ENCODE results near the gene MYO5B. TPM values are rescaled to one million over a fixed set of nuclear protein-coding genes. Genes with fewer than 3 reads are reported as not detected.
A peak's percentile ranks its signal among the peaks of the same experiment; 100 is the strongest.

Gene MYO5B
- total RNA-seq, 1 donor from 2014 or later, result 39.1 TPM

GRCh38 chr18:50014606-50015005 lies 180.3 kb downstream of the MYO5B start:
- Mint-ChIP-seq H3K4me1 (ENCODE audit: low read depth) (no peaks in the 10 kb centered on the region), H3K27me3 (no peaks in the 10 kb centered on the region), H3K36me3 (ENCODE audit: insufficient read depth) (no peaks in the 10 kb centered on the region), H3K27ac (no peak overlapping the region), H3K9me3 (ENCODE audit: low read depth) (no peaks in the 10 kb centered on the region), H3K4me3 (ENCODE audit: low read depth) (no peak overlapping the region)
- TF ChIP-seq, protein P1, sequence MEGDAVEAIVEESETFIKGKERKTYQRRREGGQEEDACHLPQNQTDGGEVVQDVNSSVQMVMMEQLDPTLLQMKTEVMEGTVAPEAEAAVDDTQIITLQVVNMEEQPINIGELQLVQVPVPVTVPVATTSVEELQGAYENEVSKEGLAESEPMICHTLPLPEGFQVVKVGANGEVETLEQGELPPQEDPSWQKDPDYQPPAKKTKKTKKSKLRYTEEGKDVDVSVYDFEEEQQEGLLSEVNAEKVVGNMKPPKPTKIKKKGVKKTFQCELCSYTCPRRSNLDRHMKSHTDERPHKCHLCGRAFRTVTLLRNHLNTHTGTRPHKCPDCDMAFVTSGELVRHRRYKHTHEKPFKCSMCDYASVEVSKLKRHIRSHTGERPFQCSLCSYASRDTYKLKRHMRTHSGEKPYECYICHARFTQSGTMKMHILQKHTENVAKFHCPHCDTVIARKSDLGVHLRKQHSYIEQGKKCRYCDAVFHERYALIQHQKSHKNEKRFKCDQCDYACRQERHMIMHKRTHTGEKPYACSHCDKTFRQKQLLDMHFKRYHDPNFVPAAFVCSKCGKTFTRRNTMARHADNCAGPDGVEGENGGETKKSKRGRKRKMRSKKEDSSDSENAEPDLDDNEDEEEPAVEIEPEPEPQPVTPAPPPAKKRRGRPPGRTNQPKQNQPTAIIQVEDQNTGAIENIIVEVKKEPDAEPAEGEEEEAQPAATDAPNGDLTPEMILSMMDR (IDR thresholded peaks at IDR 0.05; ENCODE audit: unreplicated experiment), result no peak
- DNase-seq (ENCODE audit: low spot score, unreplicated experiment), result no peak

- Mint-ChIP-seq H3K27me3 (no peaks in the 10 kb centered on the region), H3K9me3 (ENCODE audit: low read depth) (no peaks in the 10 kb centered on the region), H3K4me3 (ENCODE audit: low read depth) (no peak overlapping the region), H3K4me1 (ENCODE audit: low read depth) (no peaks in the 10 kb centered on the region), H3K36me3 (ENCODE audit: insufficient read depth) (no peaks in the 10 kb centered on the region), H3K27ac (no peak overlapping the region)
- TF ChIP-seq, protein P1 (IDR thresholded peaks at IDR 0.05; ENCODE audit: unreplicated experiment), result no peak
- no peak for DNase-seq (ENCODE audit: low spot score, unreplicated experiment)
Observed at GRCh38 chr18:50013363-50014138, 181.4 kb downstream of the MYO5B start.

DNA sequence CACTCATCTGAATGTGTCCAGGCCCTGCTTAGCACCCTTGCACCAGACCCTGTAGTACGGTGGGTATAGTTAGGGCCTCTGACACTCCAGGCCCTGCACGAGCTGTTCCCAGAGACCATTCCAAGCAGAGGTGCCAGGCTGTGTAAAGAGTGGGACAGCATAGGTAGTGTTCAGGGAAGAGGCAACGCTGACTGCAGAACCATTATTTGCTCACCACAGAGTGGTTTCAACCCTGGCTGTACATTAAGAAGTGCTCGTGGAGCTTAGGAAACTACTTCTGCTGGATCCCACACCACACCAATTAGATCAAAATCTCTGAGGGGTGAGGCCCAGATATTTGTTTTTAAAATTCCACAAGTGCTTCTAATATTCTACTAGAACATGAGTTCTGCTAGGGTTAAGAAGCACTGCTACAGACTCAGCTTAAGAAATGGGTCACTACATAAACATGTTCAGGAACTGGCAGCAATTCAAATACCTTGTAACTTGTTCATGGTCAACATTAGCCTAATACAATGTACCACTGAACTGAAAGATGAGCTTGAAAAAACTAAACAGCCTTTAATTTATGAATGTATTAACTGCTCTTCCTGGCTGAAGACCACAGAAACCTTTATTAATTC lies 183.0 kb downstream of the MYO5B start:
- no peak for DNase-seq (ENCODE audit: low spot score, unreplicated experiment)
- no peaks in the 10 kb centered on the region for H3K9me3 Mint-ChIP-seq (ENCODE audit: low read depth)
- H3K27ac Mint-ChIP-seq, result no peak overlapping the region
- H3K27me3 Mint-ChIP-seq, result no peaks in the 10 kb centered on the region
- no peaks in the 10 kb centered on the region for H3K4me1 Mint-ChIP-seq (ENCODE audit: low read depth)
- TF ChIP-seq, protein P1 (IDR thresholded peaks at IDR 0.05; ENCODE audit: unreplicated experiment), result no peak
- no peak overlapping the region for H3K4me3 Mint-ChIP-seq (ENCODE audit: low read depth)
- no peaks in the 10 kb centered on the region for H3K36me3 Mint-ChIP-seq (ENCODE audit: insufficient read depth)

- Mint-ChIP-seq H3K4me3 (ENCODE audit: low read depth) (no peak overlapping the region), H3K27me3 (no peaks in the 10 kb centered on the region), H3K27ac (no peak overlapping the region), H3K9me3 (ENCODE audit: low read depth) (no peaks in the 10 kb centered on the region), H3K4me1 (ENCODE audit: low read depth) (no peaks in the 10 kb centered on the region), H3K36me3 (ENCODE audit: insufficient read depth) (no peaks in the 10 kb centered on the region)
- TF ChIP-seq, protein P1 (IDR thresholded peaks at IDR 0.05; ENCODE audit: unreplicated experiment), result peak; percentile 65
- peak; percentile 16 for DNase-seq (ENCODE audit: low spot score, unreplicated experiment)
Observed at GRCh38 chr18:50009773-50010335, 185.1 kb downstream of the MYO5B start.

- no peak for DNase-seq (ENCODE audit: low spot score, unreplicated experiment)
- H3K36me3 Mint-ChIP-seq (ENCODE audit: insufficient read depth), result no peaks in the 10 kb centered on the region
- no peak overlapping the region for H3K27ac Mint-ChIP-seq
- TF ChIP-seq, protein P1 (IDR thresholded peaks at IDR 0.05; ENCODE audit: unreplicated experiment), result no peak
- no peaks in the 10 kb centered on the region for H3K27me3 Mint-ChIP-seq
- H3K9me3 Mint-ChIP-seq (ENCODE audit: low read depth), result no peaks in the 10 kb centered on the region
- no peak overlapping the region for H3K4me3 Mint-ChIP-seq (ENCODE audit: low read depth)
- H3K4me1 Mint-ChIP-seq (ENCODE audit: low read depth), result peaks cover 2% of the 10 kb centered on the region
Observed at GRCh38 chr18:50008306-50008705, 186.6 kb downstream of the MYO5B start.

Measured in progenitor cell of endocrine pancreas (in vitro differentiated cells).